SK-N-SH treated with all-trans-retinoic acid at 6 μM for 48 hours (cell line): Measurements from ENCODE around the gene PTCHD1.

Experiments
- OSR1 ChIP-seq: fragments of 250-450 bp; sonication (Bioruptor Pico); IDR thresholded peaks from 2 replicates; pipeline ENCODE4 v1.8.0; 2022; ENCODE audit warnings: moderate library complexity, mild to moderate bottlenecking, inconsistent platforms
- PATZ1 ChIP-seq: fragments of 250-450 bp; sonication (Bioruptor Pico); IDR thresholded peaks from 2 replicates; pipeline ENCODE4 v1.8.0; 2020; ENCODE audit warnings: mild to moderate bottlenecking, moderate library complexity, borderline replicate concordance

- TF ChIP-seq OSR1 (no peak), PATZ1 (CRISPR knock-in tag) (no peak)
Observed at GRCh38 chrX:23381099-23382087, 46.7 kb downstream of the PTCHD1 start.
